Activated CD4-positive, alpha-beta T cell treated with anti-CD3 and anti-CD28 coated beads for 4 hours (primary cell): ENCODE data around the gene C7orf57.
"Not testable (repeated sequence)": the region's sequence is repeated elsewhere in the genome, so short reads cannot be mapped to it uniquely, and the experiment has no call there.

Experiments used
- DNase-seq, 2 donors: peaks; one replicate each; pipeline ENCODE4 v3.0.0-alpha.2; 2020

The C7orf57 gene

GRCh38 chr7:48038815-48039506, 3.6 kb downstream of the C7orf57 start:
- no peak for DNase-seq

GRCh38 chr7:48040944-48041652, 5.8 kb downstream of the C7orf57 start:
- DNase-seq = no peak

- no peak for DNase-seq
Measured at GRCh38 chr7:48041653-48041970, 6.3 kb downstream of the C7orf57 start.

GRCh38 chr7:48042216-48042615, 6.9 kb downstream of the C7orf57 start:
- DNase-seq = no peak

DNA sequence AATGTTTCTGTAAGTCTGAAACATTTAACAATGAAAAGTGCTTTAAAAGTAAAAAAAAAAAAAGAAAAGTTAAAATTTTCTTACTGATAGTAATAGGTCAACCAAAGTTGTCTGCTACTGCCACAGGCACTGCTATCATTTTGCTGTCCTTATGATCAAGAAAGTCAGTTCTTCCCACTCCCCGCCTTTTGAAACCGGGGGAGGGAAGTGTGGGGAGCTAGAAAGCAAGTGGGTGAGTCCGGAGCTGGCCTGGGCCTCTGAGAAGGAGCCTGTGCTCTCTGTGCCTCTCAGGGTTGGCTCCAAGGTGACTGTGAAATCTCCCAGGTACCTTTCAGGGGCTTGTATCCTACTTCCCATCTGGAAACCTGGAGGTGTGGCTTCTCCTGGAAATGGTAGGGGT, 7.3 kb downstream of the C7orf57 start:
- no peak for DNase-seq

DNA sequence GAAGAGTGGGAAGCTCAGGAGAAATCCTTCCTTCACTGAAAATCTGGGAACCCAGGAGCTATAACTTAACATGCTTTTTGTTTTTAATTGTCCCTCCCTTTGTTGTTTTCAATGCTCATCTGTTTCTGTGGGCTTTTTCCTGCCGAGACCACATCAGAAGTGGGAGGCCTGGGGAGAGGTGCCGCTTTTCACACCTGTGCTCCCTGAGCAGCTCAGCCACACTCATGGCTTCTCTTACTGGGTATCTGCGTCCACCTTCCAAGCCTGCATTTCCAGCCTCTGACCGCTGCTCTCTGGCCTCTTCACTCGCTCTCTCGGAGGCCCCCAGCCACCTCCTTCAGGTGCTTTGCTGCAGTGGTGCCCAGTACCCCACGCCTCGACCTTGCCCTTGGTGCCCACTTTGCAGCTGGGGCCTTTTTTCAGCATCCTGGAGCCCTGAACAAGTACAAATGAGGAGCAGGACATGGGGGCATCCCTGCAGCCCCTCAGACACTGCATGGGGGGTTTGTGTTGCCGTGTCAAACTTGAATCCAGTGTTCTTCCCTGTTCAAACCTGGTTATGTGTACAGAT, 9.9 kb downstream of the C7orf57 start:
- no peak for DNase-seq

DNA sequence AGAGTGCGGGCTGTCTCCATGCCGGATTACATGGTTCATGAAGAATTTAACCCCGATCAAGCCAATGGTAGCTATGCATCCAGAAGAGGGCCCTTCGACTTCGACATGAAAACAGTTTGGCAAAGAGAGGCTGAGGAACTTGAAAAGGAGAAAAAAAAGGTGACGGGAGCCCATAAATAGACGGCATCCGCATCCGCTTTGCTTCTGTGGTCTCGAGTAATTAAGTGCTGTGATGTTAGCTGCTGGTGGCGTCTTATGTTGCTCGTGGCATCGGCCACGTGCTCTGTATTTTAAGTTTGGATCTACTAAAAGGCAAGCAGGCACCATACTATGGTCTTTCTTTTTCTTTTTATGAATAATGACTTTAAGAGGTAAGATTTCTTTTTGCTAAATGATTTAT, 11.1 kb downstream of the C7orf57 start:
- DNase-seq = peak in 1 of 2 donors; percentile 12

DNA sequence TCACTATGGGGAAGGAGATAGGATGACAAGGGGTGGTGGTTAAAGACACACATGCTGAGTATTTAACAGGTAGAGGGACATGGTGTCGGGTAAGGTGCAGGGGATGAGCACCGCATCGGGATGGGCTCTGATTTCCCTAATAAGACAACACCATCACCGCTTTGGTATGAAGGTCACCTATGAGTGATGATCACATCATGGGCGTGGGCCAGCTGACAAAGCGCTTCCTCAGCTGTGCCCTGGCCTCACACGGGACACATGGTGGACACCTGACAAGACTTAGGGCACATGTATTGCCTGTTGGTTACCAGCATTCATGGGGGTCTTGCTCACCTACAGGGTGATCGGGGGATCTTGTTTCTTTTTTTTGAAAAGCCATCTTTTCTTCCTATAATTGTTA, 12.8 kb downstream of the C7orf57 start:
- no peak for DNase-seq

DNA sequence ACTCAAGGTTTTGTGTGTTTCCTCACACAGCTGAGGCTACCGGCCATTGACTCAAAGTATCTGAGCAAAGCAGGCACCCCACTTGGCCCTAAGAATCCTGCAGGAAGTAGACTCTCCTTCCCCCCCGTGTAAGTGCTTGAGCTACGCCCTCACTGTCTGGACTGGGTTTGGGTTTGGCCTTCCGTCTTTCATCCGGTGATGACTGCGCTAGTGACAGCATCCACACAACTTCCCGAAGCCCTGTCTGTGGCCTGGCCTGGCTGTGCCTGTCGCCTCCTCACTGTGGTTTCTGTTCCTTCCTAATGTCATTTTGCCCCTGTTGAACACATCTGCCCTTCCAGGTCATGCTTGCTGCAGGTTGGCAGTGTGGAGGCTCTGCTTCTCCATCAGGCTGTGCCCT, 14.5 kb downstream of the C7orf57 start:
- no peak for DNase-seq

DNA sequence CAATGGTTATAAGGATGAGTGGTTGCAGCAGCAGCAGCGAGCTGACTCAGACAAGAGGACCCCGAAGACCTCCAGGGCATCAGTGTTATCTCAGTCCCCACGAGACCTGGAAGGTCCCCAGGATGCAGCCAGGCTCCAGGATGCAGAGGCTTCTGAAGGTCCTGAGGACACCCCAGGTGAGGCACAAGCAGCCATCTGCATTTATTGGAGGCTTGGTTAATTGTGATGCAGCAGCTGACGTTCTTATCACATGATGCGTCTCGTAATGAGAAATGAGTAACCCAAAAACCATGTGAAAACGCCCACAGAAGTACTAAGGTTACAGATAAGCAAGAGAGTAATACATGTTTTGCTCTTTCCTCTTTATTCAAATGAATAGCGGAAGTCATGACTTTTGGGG, 17.4 kb downstream of the C7orf57 start:
- DNase-seq = no peak

DNA sequence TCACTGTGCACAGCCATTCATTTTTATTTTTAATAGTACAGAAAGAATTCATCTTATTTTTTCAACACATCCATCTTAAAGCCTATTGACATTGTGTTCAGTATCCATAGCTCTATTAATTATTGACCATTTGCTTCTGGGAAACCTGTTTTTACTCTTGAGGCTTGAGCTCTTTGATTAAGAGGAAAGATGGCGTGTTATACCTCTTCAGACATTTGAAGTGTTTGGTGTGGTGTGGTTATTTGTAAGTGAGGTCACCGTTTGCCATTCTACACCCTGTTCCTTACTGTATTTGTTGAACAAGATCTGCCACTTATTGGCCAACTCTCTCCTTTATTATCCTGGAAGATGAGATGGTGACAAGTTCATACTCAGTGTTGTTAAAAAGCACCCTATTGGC, 18.4 kb downstream of the C7orf57 start:
- DNase-seq = no peak

DNA sequence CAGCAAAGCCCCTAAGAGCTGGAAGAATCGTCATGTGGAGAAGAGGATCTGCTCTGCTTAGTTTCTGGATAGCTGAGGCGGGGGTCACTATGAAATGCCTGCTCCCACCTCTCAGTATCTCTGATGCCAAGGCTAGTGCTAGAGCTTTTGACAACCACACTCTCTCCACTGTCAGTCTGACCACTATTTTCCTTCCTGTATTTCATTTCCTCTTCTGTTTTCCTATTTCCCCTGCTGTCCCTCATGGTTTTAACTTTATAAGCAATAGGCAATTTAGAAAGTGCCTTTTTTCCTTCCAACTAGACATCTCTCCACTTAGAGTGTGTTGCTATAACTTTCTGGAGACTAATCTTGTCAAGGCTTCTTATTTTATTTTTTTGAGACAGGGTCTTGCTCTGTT, 23.6 kb downstream of the C7orf57 start:
- DNase-seq = no peak

- DNase-seq = no peak
Measured at GRCh38 chr7:48059706-48060105, 24.4 kb downstream of the C7orf57 start.

DNA sequence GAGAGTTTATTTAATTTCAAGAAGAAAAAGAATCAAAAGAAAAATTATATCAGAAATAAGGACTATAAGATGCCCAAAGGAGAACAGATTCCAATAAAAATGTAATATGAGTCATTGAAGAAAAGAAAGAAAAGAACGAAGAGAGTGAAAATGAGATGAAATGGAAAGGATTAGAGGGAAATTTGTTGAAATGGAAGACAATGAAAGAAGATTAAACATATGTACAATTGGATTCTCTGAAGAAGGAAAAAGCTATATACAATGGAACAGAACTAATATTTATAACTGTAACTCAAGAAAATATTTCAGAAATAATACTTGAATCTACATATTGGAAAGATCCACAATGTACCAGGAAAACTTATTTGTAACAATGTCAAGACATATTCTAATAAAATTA, 28.6 kb downstream of the C7orf57 start:
- DNase-seq = no peak

GRCh38 chr7:48067475-48067874, 32.1 kb downstream of the C7orf57 start:
- DNase-seq = no peak

- no peak for DNase-seq
Measured at GRCh38 chr7:48074204-48074654, 38.9 kb downstream of the C7orf57 start.

DNA sequence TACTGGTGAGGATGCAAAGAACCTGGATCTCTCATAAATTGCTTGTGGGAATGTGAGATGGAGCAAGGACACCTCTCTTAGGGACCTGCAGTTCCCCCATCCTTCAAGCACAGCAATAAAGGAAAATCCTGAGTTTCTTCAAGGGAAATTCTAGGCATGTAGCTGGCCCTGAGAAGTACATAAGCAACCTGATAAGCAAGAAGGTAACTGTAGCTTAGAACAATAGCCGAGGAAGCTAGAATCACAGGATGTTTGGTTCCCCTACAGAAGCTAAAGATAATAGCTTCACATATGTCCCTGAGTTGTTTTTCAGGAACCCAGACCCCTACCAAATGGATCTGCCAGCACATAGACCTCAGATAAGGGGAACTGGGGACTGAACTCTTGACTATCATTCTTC, 42.1 kb downstream of the C7orf57 start:
- no peak for DNase-seq

DNA sequence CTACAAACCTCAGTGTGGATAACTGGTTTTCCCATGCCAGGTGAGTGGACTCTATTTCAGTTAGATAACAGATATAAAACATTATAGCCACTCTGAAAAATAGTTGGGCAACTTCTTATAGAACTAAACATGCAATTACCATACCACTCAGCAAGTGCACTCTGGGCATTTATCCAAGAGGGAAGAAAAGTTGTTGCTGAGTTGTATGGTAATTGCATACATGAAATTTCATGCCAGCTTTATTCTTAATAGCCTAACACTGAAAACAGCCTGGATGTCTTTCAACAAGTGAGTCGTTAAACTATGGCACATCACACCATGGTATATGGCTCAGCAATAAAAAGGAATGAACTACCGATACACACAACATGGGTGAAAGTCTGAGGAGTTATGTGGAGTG, 43.1 kb downstream of the C7orf57 start:
- DNase-seq = no peak

- DNase-seq = not testable (repeated sequence)
Measured at GRCh38 chr7:48082378-48082777, 47.0 kb downstream of the C7orf57 start.

GRCh38 chr7:48083114-48083830, 47.9 kb downstream of the C7orf57 start:
- peak in 1 of 2 donors; percentile 20 for DNase-seq

DNA sequence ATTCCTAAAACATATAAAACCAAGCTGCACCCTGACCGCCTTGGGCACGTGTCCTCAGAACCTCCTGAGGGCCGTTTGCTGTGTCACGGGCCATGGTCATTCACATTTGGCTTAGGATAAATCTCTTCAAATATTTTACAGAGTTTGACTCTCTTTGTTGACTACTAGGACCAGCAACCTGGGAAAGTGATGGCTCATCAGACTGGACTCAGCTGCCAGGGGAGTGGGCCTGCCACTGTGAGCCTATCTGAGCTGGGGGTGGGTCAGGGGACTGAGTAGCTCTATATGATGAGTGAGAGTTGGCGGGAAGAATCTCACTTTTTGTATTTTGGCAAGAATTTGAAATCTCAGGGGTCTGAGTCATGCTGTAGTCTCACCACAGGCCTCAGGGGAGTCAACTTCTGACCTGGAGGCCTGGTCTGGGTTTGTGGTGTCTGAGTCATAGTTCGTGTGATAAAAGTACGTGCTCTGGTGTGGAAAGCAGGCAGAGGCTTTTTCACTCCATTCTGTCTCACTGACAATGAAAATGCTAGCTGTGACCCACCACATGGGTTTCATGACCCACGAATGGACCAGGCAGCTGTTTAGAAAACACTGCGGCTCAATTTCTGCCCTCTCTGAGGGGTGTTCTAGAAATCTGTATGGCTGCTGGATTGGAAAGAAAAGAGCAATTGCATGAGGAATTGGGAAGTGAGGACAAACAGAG, 49.5 kb downstream of the C7orf57 start:
- DNase-seq = peak; percentile 71 to 75

GRCh38 chr7:48085433-48085791, 50.1 kb downstream of the C7orf57 start:
- no peak for DNase-seq

DNA sequence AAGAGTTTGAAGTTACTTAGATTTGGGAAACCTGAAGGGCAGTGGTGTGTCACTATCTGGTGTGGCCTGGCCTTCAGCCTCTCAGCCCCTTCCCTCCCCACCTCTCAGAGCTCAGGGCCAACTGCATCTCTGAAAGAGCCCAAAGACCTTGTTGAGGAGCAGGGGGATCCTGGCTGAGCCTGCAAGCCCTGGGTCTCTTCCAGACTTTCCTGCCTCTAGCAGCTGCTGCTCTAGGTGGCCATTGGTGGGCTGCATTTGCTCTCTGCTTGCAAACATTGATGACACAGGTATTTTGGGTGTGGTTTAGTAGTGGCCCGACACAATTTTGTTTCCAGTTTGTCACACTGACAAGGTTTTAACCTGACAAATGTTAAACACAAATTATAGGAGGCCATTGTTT, 50.6 kb downstream of the C7orf57 start:
- DNase-seq = no peak
